Sigmoid colon (tissue), 7 donors: ENCODE results near the gene SIPA1L2. TPM values are rescaled to one million over a fixed set of nuclear protein-coding genes. Genes with fewer than 3 reads are reported as not detected.
A peak's percentile ranks its signal among the peaks of the same experiment; 100 is the strongest.

Experiments used
- DNase-seq: peaks from one replicate; pipeline ENCODE4 v3.0.0-alpha.2; 2019
- H3K27ac ChIP-seq, 4 donors: fragments of 200-600 bp; sonication (generic); one replicate each; pipeline ENCODE4 v1.5.1; 2016 to 2019; ENCODE audit warnings: mild to moderate bottlenecking in 1 of 4
- H3K27me3 ChIP-seq, 3 donors: fragments of 200-600 bp; sonication (generic); one replicate each; pipeline ENCODE4 v1.5.1; 2019; ENCODE audit warnings: mild to moderate bottlenecking in 1 of 3
- H3K36me3 ChIP-seq, 4 donors: fragments of 200-600 bp; sonication (generic); one replicate each; pipeline ENCODE4 v1.5.1; 2016 to 2019
- H3K4me1 ChIP-seq, 4 donors: fragments of 200-600 bp; sonication (generic); one replicate each; pipeline ENCODE4 v1.5.1; 2017 to 2019
- H3K4me3 ChIP-seq, 4 donors: fragments of 200-600 bp; sonication (generic); one replicate each; pipeline ENCODE4 v1.5.1; 2017 to 2019; ENCODE audit warnings: mild to moderate bottlenecking in 2 of 4, moderate library complexity in 1 of 4
- H3K9me3 ChIP-seq, 4 donors: fragments of 200-600 bp in 3 of 4; sonication (generic) in 3 of 4; one replicate each; pipeline versions ENCODE4 v1.5.1 to v1.6.1; 2013 to 2019
- EP300 ChIP-seq, 4 donors: sonication (generic); formaldehyde crosslinking; IDR thresholded peaks; one replicate each; pipeline ENCODE4 v1.6.1; 2017; ENCODE audit warnings: antibody characterized with exemption in 4 of 4
- POLR2A ChIP-seq, 2 donors: fragments of 450-650 bp; IDR thresholded peaks; one replicate each; pipeline ENCODE4 v1.6.1; 2016; ENCODE audit warnings: antibody characterized with exemption in 2 of 2, mild to moderate bottlenecking in 2 of 2, moderate library complexity in 2 of 2
- POLR2AphosphoS5 ChIP-seq, 4 donors: sonication (generic); formaldehyde crosslinking; IDR thresholded peaks; one replicate each; pipeline ENCODE4 v1.6.1; 2017; ENCODE audit warnings: antibody characterized with exemption in 4 of 4
- WGBS, 2 donors: extraction: QIAGEN DNeasy Blood & Tissue Kit; methylation state at CpG; one replicate each; pipeline ENCODE4 v1.1.7; 2013; 5-methylcytosine and 5-hydroxymethylcytosine counted together
- intact Hi-C: fragments of 100-400 bp; cut with DNase I; formaldehyde crosslinking; loops from one replicate; pipeline ENCODE4 v1.15.1; 2023
- polyA plus RNA-seq, 3 donors: library from polyadenylated mRNA; stranded (reverse); fragments of 200-250 nt; gene quantifications; one replicate each; pipeline ENCODE4 v1.2.3, GENCODE V29; 2013
- total RNA-seq, 4 donors: library from RNA; depleted of rRNA; stranded (reverse); fragments of >200 nt; gene quantifications; one replicate each; pipeline ENCODE4 v1.1.0, GENCODE V29; 2016
- TF ChIP-seq, protein P1 (sequence below), 4 experiments: fragments of 450-650 bp in 3 of 4; fragments of 200-600 bp in 1 of 4; IDR thresholded peaks; one replicate each; pipeline ENCODE4 v1.5.1; 2016 to 2019; ENCODE audit warnings: antibody characterized with exemption in 4 of 4, mild to moderate bottlenecking in 3 of 4, moderate library complexity in 2 of 4
- donor health status: healthy with polysubstance abuse.
- donor health status: Bipolar disorder and iron deficiency.
- donor health status: healthy.

SIPA1L2 gene
- total and polyA plus RNA-seq, 7 donors: 16.2 to 42.5 (median 22.5) TPM

DNA sequence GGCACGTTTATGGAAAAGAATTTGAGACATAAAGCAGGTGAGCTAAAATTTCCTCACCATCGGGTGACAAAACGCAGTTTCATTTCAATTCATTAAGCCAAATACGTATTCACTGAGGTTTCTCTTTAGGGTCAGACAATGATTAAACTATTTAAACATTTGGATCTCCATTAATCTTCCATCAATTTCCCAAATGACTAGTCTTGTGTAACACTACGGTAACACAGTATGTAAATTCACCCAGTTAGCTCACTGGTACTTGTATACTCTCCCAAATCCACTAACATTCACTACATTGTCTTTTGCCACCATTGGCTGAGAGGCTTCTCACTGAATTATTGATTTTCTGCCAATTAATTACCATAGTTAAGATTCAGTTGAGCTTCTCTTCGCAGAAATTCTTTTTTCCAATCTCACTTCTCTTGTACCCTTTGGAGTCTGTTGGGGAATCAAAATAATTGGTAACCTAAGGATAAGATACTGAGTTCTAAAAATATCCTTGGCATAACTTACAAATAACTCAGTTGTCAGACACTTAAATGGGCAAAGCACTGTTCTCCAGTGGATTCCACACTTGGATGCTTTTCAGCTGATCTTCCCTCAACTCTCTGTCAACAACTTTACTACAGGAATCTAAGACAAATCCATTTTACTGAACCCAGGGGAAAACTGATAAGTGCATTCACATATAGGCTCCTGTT, 40.7 kb downstream of the SIPA1L2 start:
- Histone ChIP-seq H3K9me3 (no peaks in the 10 kb centered on the region), H3K36me3 (no peaks in the 10 kb centered on the region), H3K4me1 (peaks cover 0 to 38% (median 24%) of the 10 kb centered on the region in 4 donors), H3K4me3 (no peak overlapping the region), H3K27ac (peak overlapping the region in 2 of 4 donors; percentile 37 to 53), H3K27me3 (no peaks in the 10 kb centered on the region)
- 89 to 92% methylated on average over 6 of the region's 6 CpGs for WGBS, 2 donors
- intact Hi-C loops: no loop called here
- DNase-seq: no peak
- TF ChIP-seq EP300 (IDR thresholded peaks at IDR 0.05) (no peak), POLR2AphosphoS5 (IDR thresholded peaks at IDR 0.05) (no peak), POLR2A (IDR thresholded peaks at IDR 0.05) (no peak)
- TF ChIP-seq, protein P1, sequence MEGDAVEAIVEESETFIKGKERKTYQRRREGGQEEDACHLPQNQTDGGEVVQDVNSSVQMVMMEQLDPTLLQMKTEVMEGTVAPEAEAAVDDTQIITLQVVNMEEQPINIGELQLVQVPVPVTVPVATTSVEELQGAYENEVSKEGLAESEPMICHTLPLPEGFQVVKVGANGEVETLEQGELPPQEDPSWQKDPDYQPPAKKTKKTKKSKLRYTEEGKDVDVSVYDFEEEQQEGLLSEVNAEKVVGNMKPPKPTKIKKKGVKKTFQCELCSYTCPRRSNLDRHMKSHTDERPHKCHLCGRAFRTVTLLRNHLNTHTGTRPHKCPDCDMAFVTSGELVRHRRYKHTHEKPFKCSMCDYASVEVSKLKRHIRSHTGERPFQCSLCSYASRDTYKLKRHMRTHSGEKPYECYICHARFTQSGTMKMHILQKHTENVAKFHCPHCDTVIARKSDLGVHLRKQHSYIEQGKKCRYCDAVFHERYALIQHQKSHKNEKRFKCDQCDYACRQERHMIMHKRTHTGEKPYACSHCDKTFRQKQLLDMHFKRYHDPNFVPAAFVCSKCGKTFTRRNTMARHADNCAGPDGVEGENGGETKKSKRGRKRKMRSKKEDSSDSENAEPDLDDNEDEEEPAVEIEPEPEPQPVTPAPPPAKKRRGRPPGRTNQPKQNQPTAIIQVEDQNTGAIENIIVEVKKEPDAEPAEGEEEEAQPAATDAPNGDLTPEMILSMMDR (IDR thresholded peaks at IDR 0.05): no peak

- Histone ChIP-seq H3K4me1 (peaks cover 0 to 31% (median 22%) of the 10 kb centered on the region in 4 donors), H3K4me3 (no peak overlapping the region), H3K9me3 (no peaks in the 10 kb centered on the region), H3K27ac (no peak overlapping the region), H3K27me3 (no peaks in the 10 kb centered on the region), H3K36me3 (no peaks in the 10 kb centered on the region)
- intact Hi-C loops: no loop called here
- TF ChIP-seq, protein P1 (IDR thresholded peaks at IDR 0.05): no peak
- no peak for TF ChIP-seq POLR2A (IDR thresholded peaks at IDR 0.05)
- no peak for TF ChIP-seq POLR2AphosphoS5 (IDR thresholded peaks at IDR 0.05)
- TF ChIP-seq EP300 (IDR thresholded peaks at IDR 0.05): no peak
- WGBS, 2 donors: 79 to 84% methylated on average over 11 of the region's 11 CpGs
- no peak for DNase-seq
These were observed 42.6 kb downstream of the SIPA1L2 start for GRCh38 chr1:232587141-232588008.

GRCh38 chr1:232586679-232587078, 43.3 kb downstream of the SIPA1L2 start:
- 70 to 84% methylated on average over 3 of the region's 3 CpGs for WGBS, 2 donors
- no peak for TF ChIP-seq POLR2A (IDR thresholded peaks at IDR 0.05)
- no peak for TF ChIP-seq EP300 (IDR thresholded peaks at IDR 0.05)
- TF ChIP-seq, protein P1 (IDR thresholded peaks at IDR 0.05): no peak
- no peak for TF ChIP-seq POLR2AphosphoS5 (IDR thresholded peaks at IDR 0.05)
- Histone ChIP-seq H3K4me3 (no peak overlapping the region), H3K36me3 (no peaks in the 10 kb centered on the region), H3K27me3 (no peaks in the 10 kb centered on the region), H3K27ac (no peak overlapping the region), H3K9me3 (no peaks in the 10 kb centered on the region), H3K4me1 (peaks cover 0 to 27% (median 21%) of the 10 kb centered on the region in 4 donors)
- intact Hi-C loops: no loop called here
- no peak for DNase-seq

- no peak overlapping the region for H3K27ac ChIP-seq
- no peaks in the 10 kb centered on the region for H3K9me3 ChIP-seq
- H3K36me3 ChIP-seq: no peaks in the 10 kb centered on the region
- no peaks in the 10 kb centered on the region for H3K27me3 ChIP-seq
- no peak overlapping the region for H3K4me3 ChIP-seq
- peaks cover 0 to 20% (median 17%) of the 10 kb centered on the region in 4 donors for H3K4me1 ChIP-seq
- TF ChIP-seq EP300 (IDR thresholded peaks at IDR 0.05) (no peak), POLR2AphosphoS5 (IDR thresholded peaks at IDR 0.05) (no peak), POLR2A (IDR thresholded peaks at IDR 0.05) (no peak)
- TF ChIP-seq, protein P1 (IDR thresholded peaks at IDR 0.05): no peak
- intact Hi-C loops: no loop called here
- DNase-seq: no peak
These were observed 44.4 kb downstream of the SIPA1L2 start for GRCh38 chr1:232585486-232585885.
